Neural cell (in vitro differentiated cells): ENCODE results near the gene DTNBP1. TPM values are rescaled to one million over a fixed set of nuclear protein-coding genes. Genes with fewer than 3 reads are reported as not detected.

Experiments
- H2AFZ ChIP-seq: fragments of 200-600, 300-800 bp; sonication (generic), shearing (Covaris generic); 2 replicates; pipeline ENCODE4 v1.6.0; 2014; ENCODE audit warnings: low read depth, mild to moderate bottlenecking, antibody characterized with exemption, low read length, moderate library complexity
- H3F3A ChIP-seq: fragments of 200-600 bp; shearing (Covaris generic); 2 replicates; pipeline ENCODE4 v1.6.1; 2016; ENCODE audit warnings: mild to moderate bottlenecking, moderate library complexity, mixed read lengths, antibody characterized with exemption, low read length; ENCODE audit not compliant: insufficient read depth, poor library complexity, severe bottlenecking
- H3K27ac ChIP-seq: fragments of 200-600, 300-800 bp; sonication (generic), shearing (Covaris generic); 2 replicates; pipeline ENCODE4 v1.5.1; 2014; ENCODE audit warnings: mild to moderate bottlenecking, low read length, moderate library complexity
- H3K27me3 ChIP-seq: fragments of 300-800, 200-600 bp; sonication (generic), shearing (Covaris generic); 2 replicates; pipeline ENCODE4 v1.6.0; 2014; ENCODE audit warnings: mild to moderate bottlenecking, low read depth, low read length, moderate library complexity; ENCODE audit not compliant: insufficient read depth
- H3K36me3 ChIP-seq: fragments of 300-800, 200-600 bp; sonication (generic), shearing (Covaris generic); 2 replicates; pipeline ENCODE4 v1.5.1; 2014; ENCODE audit warnings: mild to moderate bottlenecking, antibody characterized with exemption, low read length, moderate library complexity; ENCODE audit not compliant: insufficient read depth
- H3K4me2 ChIP-seq: fragments of 300-800, 200-600 bp; sonication (generic), shearing (Covaris generic); 2 replicates; pipeline ENCODE4 v1.6.0; 2014; ENCODE audit warnings: mild to moderate bottlenecking, low read length
- H3K4me3 ChIP-seq: fragments of 300-800, 200-600 bp; sonication (generic), shearing (Covaris generic); 2 replicates; pipeline ENCODE4 v1.5.1; 2014; ENCODE audit warnings: mild to moderate bottlenecking, low read length, moderate library complexity
- H3K79me2 ChIP-seq: fragments of 200-600 bp; shearing (Covaris generic); replicated peaks from 2 replicates; pipeline ENCODE4 v1.6.0; 2014; ENCODE audit warnings: mild to moderate bottlenecking, low read length, moderate library complexity; ENCODE audit not compliant: insufficient read depth
- H3K9ac ChIP-seq: fragments of 300-800, 200-600 bp; sonication (generic), shearing (Covaris generic); 2 replicates; pipeline ENCODE4 v1.6.1; 2016; ENCODE audit warnings: mild to moderate bottlenecking, low read length, mixed read lengths
- H3K9me2 ChIP-seq: fragments of 200-600 bp; shearing (Covaris generic); 2 replicates; pipeline ENCODE4 v1.6.1; 2016; ENCODE audit warnings: mild to moderate bottlenecking, low read length, mixed read lengths; ENCODE audit not compliant: insufficient read depth
- H3K9me3 ChIP-seq: fragments of 200-600, 300-800 bp; sonication (generic), shearing (Covaris generic); 2 replicates; pipeline ENCODE4 v1.6.1; 2016; ENCODE audit warnings: mild to moderate bottlenecking, mixed run types, low read length, moderate library complexity, mixed read lengths
- H4K20me1 ChIP-seq: fragments of 200-600 bp; shearing (Covaris generic); 2 replicates; pipeline ENCODE4 v1.6.1; 2016; ENCODE audit warnings: mild to moderate bottlenecking, mixed run types; ENCODE audit not compliant: insufficient read depth
- CTCF ChIP-seq: fragments of 450-650 bp; IDR thresholded peaks from 2 replicates; pipeline ENCODE4 v1.5.1; 2014; ENCODE audit warnings: antibody characterized with exemption, mild to moderate bottlenecking, moderate library complexity; ENCODE audit not compliant: poor library complexity, severe bottlenecking
- EP300 ChIP-seq: fragments of 450-650 bp; conservative IDR thresholded peaks from 2 replicates; pipeline ENCODE4 v1.6.1; 2014; ENCODE audit warnings: antibody characterized with exemption, mild to moderate bottlenecking, moderate library complexity; ENCODE audit not compliant: poor library complexity, severe bottlenecking
- EZH2 ChIP-seq: fragments of 200-600, 300-800 bp; shearing (Covaris generic), sonication (generic); IDR thresholded peaks from 2 replicates; pipeline ENCODE4 v1.6.1; 2014; ENCODE audit warnings: antibody characterized with exemption, low read length, borderline replicate concordance, mild to moderate bottlenecking; ENCODE audit not compliant: insufficient read depth, poor library complexity, severe bottlenecking
- MXI1 ChIP-seq: fragments of 450-650 bp; conservative IDR thresholded peaks from 2 replicates; pipeline ENCODE4 v1.6.1; 2014; ENCODE audit warnings: antibody characterized with exemption, mild to moderate bottlenecking; ENCODE audit not compliant: poor library complexity, severe bottlenecking
- POLR2AphosphoS5 ChIP-seq: IDR thresholded peaks from 2 replicates; pipeline ENCODE4 v1.6.1; 2012
- RAD21 ChIP-seq: fragments of 450-650 bp; conservative IDR thresholded peaks from 2 replicates; pipeline ENCODE4 v1.6.1; 2014; ENCODE audit warnings: antibody characterized with exemption, mild to moderate bottlenecking, moderate library complexity
- REST ChIP-seq: IDR thresholded peaks from 2 replicates; pipeline ENCODE4 v1.6.1; 2012; ENCODE audit warnings: borderline replicate concordance
- SMC3 ChIP-seq: fragments of 450-650 bp; conservative IDR thresholded peaks from 2 replicates; pipeline ENCODE4 v1.6.1; 2014; ENCODE audit warnings: antibody characterized with exemption, mild to moderate bottlenecking, moderate library complexity; ENCODE audit not compliant: poor library complexity
- TAF1 ChIP-seq: IDR thresholded peaks from 2 replicates; pipeline ENCODE4 v1.6.1; 2012; ENCODE audit warnings: low read depth
- polyA plus RNA-seq: library from polyadenylated mRNA; depleted of rRNA; stranded (reverse); fragments of >200 nt; gene quantifications from 2 replicates; pipeline ENCODE4 v1.2.3, GENCODE V29; 2014

The DTNBP1 gene
- polyA plus RNA-seq, 1 donor from 2014 or later, result 22.6 TPM

GRCh38 chr6:15500078-15500740 is 162.6 kb downstream of the DTNBP1 start:
- no peak overlapping the region for H3K27ac ChIP-seq
- H3K79me2 ChIP-seq, result no peaks in the 10 kb centered on the region
- H3K9ac ChIP-seq, result no peak overlapping the region
- no peaks in the 10 kb centered on the region for H3K27me3 ChIP-seq
- H3F3A ChIP-seq, result no peaks in the 10 kb centered on the region
- H3K4me2 ChIP-seq, result no peak overlapping the region
- no peaks in the 10 kb centered on the region for H3K9me2 ChIP-seq
- no peak overlapping the region for H2AFZ ChIP-seq
- no peaks in the 10 kb centered on the region for H3K9me3 ChIP-seq
- H3K36me3 ChIP-seq, result no peaks in the 10 kb centered on the region
- H4K20me1 ChIP-seq, result no peaks in the 10 kb centered on the region
- no peak overlapping the region for H3K4me3 ChIP-seq
- TF ChIP-seq EP300 (no peak), EZH2 (no peak), RAD21 (no peak), SMC3 (no peak)

- Histone ChIP-seq H3K9me3 (no peaks in the 10 kb centered on the region), H3K36me3 (no peaks in the 10 kb centered on the region), H3K27ac (no peak overlapping the region), H2AFZ (no peak overlapping the region), H3K9me2 (no peaks in the 10 kb centered on the region), H3K27me3 (no peaks in the 10 kb centered on the region), H3K9ac (no peak overlapping the region), H4K20me1 (no peaks in the 10 kb centered on the region), H3K79me2 (no peaks in the 10 kb centered on the region), H3F3A (no peaks in the 10 kb centered on the region), H3K4me2 (no peak overlapping the region), H3K4me3 (no peak overlapping the region)
- TF ChIP-seq CTCF (no peak), EZH2 (no peak), POLR2AphosphoS5 (no peak), RAD21 (no peak), MXI1 (no peak)
Observed at GRCh38 chr6:15499591-15499990, 163.2 kb downstream of the DTNBP1 start.

- Histone ChIP-seq H2AFZ (no peak overlapping the region), H3K27me3 (no peaks in the 10 kb centered on the region), H3K9me2 (no peaks in the 10 kb centered on the region), H3K79me2 (no peaks in the 10 kb centered on the region), H3K36me3 (no peaks in the 10 kb centered on the region), H3K9ac (no peak overlapping the region), H3F3A (no peaks in the 10 kb centered on the region), H4K20me1 (no peaks in the 10 kb centered on the region), H3K27ac (no peak overlapping the region), H3K4me2 (no peak overlapping the region), H3K4me3 (no peak overlapping the region), H3K9me3 (no peaks in the 10 kb centered on the region)
- TF ChIP-seq EP300 (no peak), TAF1 (no peak), MXI1 (no peak), RAD21 (no peak), CTCF (no peak), SMC3 (no peak), EZH2 (no peak), REST (no peak), POLR2AphosphoS5 (no peak)
Observed at GRCh38 chr6:15499125-15499524, 163.7 kb downstream of the DTNBP1 start.
